ENCODE results near the gene STK32C.
"Not testable (repeated sequence)": the region's sequence is repeated elsewhere in the genome, so short reads cannot be mapped to it uniquely, and the experiment has no call there.

STK32C gene

GRCh38 chr10:132297526-132297925 is 10.2 kb downstream of the STK32C start:
- H3K36me3 ChIP-seq: no peaks in the 10 kb centered on the region
- no peak for TF ChIP-seq Cebpa-rat (IDR thresholded peaks at IDR 0.05)
- peak overlapping the region; percentile 49 for H3K4me3 ChIP-seq
- H3K9ac ChIP-seq: peak overlapping the region; percentile 70
- H3K4me2 ChIP-seq: peak overlapping the region; percentile 95
- no peaks in the 10 kb centered on the region for H3K9me3 ChIP-seq
- H3K4me1 ChIP-seq: peaks cover 93% of the 10 kb centered on the region
- peaks cover 27% of the 10 kb centered on the region for H4K20me1 ChIP-seq
- H3K27ac ChIP-seq: peak overlapping the region; percentile 90
- 0 out of 2 replicates have a peak, but pooled peaks cover 7% of the 10 kb centered on the region for H3K27me3 ChIP-seq

DNA sequence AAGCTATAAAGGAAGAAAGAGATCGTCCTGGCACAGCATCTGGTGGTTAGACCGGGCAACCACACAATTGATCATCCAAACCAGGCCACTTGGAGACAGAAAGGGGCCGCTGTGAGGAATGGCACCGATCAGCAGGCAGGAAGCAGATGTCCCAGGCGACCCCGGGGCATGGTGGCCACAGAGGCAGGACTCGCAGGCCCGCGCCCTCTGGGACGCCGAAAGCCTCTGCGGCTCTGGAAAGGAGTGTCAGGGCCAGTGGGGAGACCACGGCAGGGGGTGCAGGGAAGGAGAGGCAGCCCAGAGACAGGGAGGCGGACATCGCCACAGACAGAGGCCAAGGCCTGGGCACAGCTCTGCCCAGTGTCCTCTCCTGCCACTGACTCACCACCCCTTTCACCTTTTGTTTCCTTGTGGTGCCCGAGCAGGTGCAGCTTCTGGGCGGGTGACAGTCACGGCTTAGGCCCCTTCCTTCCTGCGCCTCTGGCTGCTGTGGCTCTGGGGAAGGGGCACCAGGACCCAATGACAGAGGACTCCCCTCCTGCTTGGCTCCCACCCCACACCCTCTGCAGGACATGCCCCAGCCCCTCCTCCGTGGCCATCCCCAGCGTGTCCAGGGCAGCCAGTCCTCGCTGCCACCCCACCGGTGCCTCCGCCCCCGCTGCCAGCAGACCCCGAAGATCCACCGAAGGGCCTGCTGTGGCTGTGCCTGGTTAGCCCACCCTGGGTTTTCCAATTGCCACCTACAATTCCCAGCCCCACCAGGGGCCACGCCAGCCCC is 10.9 kb downstream of the STK32C start:
- Histone ChIP-seq H3K4me1 (peaks cover 87% of the 10 kb centered on the region), H4K20me1 (peaks cover 27% of the 10 kb centered on the region), H3K4me2 (peak overlapping the region; percentile 95), H3K4me3 (peak overlapping the region; percentile 49), H3K27ac (peak overlapping the region; percentile 90), H3K9me3 (no peaks in the 10 kb centered on the region), H3K36me3 (no peaks in the 10 kb centered on the region), H3K27me3 (0 out of 2 replicates have a peak, but pooled peaks cover under 1% of the 10 kb centered on the region), H3K9ac (peak overlapping the region; percentile 70)
- no peak for TF ChIP-seq Cebpa-rat (IDR thresholded peaks at IDR 0.05)

GRCh38 chr10:132295481-132295880 is 12.3 kb downstream of the STK32C start:
- peaks cover 36% of the 10 kb centered on the region for H4K20me1 ChIP-seq

GRCh38 chr10:132294561-132295318 is 13.0 kb downstream of the STK32C start:
- peaks cover 37% of the 10 kb centered on the region for H4K20me1 ChIP-seq
- no peaks in the 10 kb centered on the region for H3K9me3 ChIP-seq
- H3K27ac ChIP-seq: peak overlapping the region; percentile 8; the same call in 1 of the 2 replicates
- H3K4me3 ChIP-seq: 0 out of 2 replicates have a peak overlapping the region, but pooled peaks have one; percentile 6
- H3K4me2 ChIP-seq: peak overlapping the region; percentile 95
- no peak for TF ChIP-seq Cebpa-rat (IDR thresholded peaks at IDR 0.05)
- H3K9ac ChIP-seq: no peak overlapping the region
- H3K4me1 ChIP-seq: peaks cover 65% of the 10 kb centered on the region
- no peaks in the 10 kb centered on the region for H3K27me3 ChIP-seq
- no peaks in the 10 kb centered on the region for H3K36me3 ChIP-seq

More at GRCh38 chr10:132295481-132295880, 12.3 kb downstream of the STK32C start:
- not testable (repeated sequence) for H3K27me3 ChIP-seq, H3K36me3 ChIP-seq, H3K9me3 ChIP-seq, H3K9ac ChIP-seq
- Histone ChIP-seq H3K4me2 (peak overlapping the region; percentile 95), H3K4me1 (peaks cover 73% of the 10 kb centered on the region), H3K27ac (peak overlapping the region; percentile 8; the same call in 1 of the 2 replicates), H3K4me3 (0 out of 2 replicates have a peak overlapping the region, but pooled peaks have one; percentile 6)

DNA sequence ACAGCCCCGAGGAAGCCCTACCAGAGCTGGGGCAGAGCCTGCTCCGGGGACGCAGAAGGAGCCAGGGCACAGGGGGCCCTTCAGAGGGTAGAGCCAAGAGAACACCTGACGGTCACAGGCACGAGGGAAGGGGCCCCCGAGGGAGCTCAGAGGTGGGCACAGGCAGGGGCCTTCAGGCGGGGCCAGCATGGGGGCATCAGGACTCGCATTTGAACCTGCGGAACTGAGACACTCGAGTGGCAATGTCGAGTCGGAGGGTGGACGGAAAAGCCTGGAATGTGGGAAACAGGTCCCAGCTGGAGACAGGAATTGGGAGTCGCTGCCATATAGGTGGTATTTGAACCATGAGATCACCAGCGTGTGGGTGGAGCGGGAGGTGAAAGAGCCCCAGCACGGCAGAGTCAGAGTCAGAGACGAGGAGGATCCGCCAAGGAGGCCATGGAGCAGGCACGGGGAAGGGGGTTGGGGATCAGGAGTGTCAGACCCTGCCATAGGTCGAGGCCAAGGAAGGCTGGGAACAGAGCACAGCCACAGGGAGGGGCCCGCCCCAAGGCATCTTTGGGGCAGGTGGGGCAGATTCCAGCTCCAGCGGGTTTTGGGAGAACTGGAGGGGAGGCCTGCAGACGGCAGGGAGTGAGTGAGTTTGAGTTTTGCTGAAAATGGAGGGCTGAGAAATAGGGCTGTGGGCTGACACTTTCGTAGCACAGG is 13.8 kb downstream of the STK32C start:
- Histone ChIP-seq H3K27ac (no peak overlapping the region), H3K36me3 (no peaks in the 10 kb centered on the region), H3K4me2 (peak overlapping the region; percentile 95), H3K4me3 (no peak overlapping the region), H3K9me3 (0 out of 2 replicates have a peak, but pooled peaks cover 5% of the 10 kb centered on the region), H3K9ac (no peak overlapping the region), H4K20me1 (peaks cover 37% of the 10 kb centered on the region), H3K27me3 (no peaks in the 10 kb centered on the region), H3K4me1 (peaks cover 58% of the 10 kb centered on the region)
- TF ChIP-seq Cebpa-rat (IDR thresholded peaks at IDR 0.05): no peak

- no peak for TF ChIP-seq Cebpa-rat (IDR thresholded peaks at IDR 0.05)
- H3K9me3 ChIP-seq: peaks cover 6% of the 10 kb centered on the region
- peaks cover 37% of the 10 kb centered on the region for H4K20me1 ChIP-seq
- H3K4me3 ChIP-seq: no peak overlapping the region
- no peaks in the 10 kb centered on the region for H3K36me3 ChIP-seq
- H3K9ac ChIP-seq: no peak overlapping the region
- peaks cover 51% of the 10 kb centered on the region for H3K4me1 ChIP-seq
- H3K27ac ChIP-seq: no peak overlapping the region
- no peak overlapping the region for H3K4me2 ChIP-seq
- H3K27me3 ChIP-seq: no peaks in the 10 kb centered on the region
Observed at GRCh38 chr10:132293201-132293812, 14.4 kb downstream of the STK32C start.

- H3K4me2 ChIP-seq: no peak overlapping the region
- TF ChIP-seq Cebpa-rat (IDR thresholded peaks at IDR 0.05): no peak
- H3K9me3 ChIP-seq: peaks cover 9% of the 10 kb centered on the region
- H4K20me1 ChIP-seq: peaks cover 37% of the 10 kb centered on the region
- H3K9ac ChIP-seq: no peak overlapping the region
- no peak overlapping the region for H3K27ac ChIP-seq
- H3K27me3 ChIP-seq: no peaks in the 10 kb centered on the region
- H3K4me1 ChIP-seq: peaks cover 43% of the 10 kb centered on the region
- no peaks in the 10 kb centered on the region for H3K36me3 ChIP-seq
- no peak overlapping the region for H3K4me3 ChIP-seq
Observed at GRCh38 chr10:132292287-132293200, 15.2 kb downstream of the STK32C start.

GRCh38 chr10:132291826-132292225 is 15.9 kb downstream of the STK32C start:
- H3K4me2 ChIP-seq: no peak overlapping the region
- no peak overlapping the region for H3K4me3 ChIP-seq
- H3K9me3 ChIP-seq: peaks cover 9% of the 10 kb centered on the region
- H3K27me3 ChIP-seq: no peaks in the 10 kb centered on the region
- no peak overlapping the region for H3K9ac ChIP-seq
- TF ChIP-seq Cebpa-rat (IDR thresholded peaks at IDR 0.05): no peak
- H3K27ac ChIP-seq: no peak overlapping the region
- H4K20me1 ChIP-seq: peaks cover 37% of the 10 kb centered on the region
- H3K4me1 ChIP-seq: peaks cover 36% of the 10 kb centered on the region
- H3K36me3 ChIP-seq: no peaks in the 10 kb centered on the region
